Tibial nerve (tissue), 3 donors: ENCODE measurements around the gene PPP2R2D.
"Not testable (repeated sequence)": the region's sequence is repeated elsewhere in the genome, so short reads cannot be mapped to it uniquely, and the experiment has no call there.

Experiments
- POLR2A ChIP-seq, 2 donors: fragments of 450-650 bp; IDR thresholded peaks; one replicate each; pipeline ENCODE4 v1.6.1; 2017; ENCODE audit warnings: antibody characterized with exemption in 2 of 2, mild to moderate bottlenecking in 2 of 2, moderate library complexity in 2 of 2
- TF ChIP-seq, protein P1 (sequence below), 5 experiments: fragments of 200-600 bp in 3 of 5; fragments of 450-650 bp in 2 of 5; sonication (generic) in 3 of 5; IDR thresholded peaks; one replicate each; pipeline ENCODE4 v1.5.1; 2016 to 2019; ENCODE audit warnings: antibody characterized with exemption in 5 of 5, mild to moderate bottlenecking in 3 of 5, moderate library complexity in 2 of 5

DNA sequence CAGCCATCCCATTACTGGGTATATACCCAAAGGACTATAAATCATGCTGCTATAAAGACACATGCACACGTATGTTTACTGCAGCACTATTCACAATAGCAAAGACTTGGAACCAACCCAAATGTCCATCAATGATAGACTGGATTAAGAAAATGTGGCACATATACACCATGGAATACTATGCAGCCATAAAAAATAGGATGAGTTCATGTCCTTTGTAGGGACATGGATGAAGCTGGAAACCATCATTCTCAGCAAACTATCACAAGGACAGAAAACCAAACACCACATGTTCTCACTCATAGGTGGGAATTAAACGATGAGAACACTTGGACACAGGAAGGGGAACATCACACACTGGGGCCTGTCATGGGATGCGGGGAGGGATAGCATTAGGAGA, 87.0 kb downstream of the PPP2R2D start:
- TF ChIP-seq, protein P1, sequence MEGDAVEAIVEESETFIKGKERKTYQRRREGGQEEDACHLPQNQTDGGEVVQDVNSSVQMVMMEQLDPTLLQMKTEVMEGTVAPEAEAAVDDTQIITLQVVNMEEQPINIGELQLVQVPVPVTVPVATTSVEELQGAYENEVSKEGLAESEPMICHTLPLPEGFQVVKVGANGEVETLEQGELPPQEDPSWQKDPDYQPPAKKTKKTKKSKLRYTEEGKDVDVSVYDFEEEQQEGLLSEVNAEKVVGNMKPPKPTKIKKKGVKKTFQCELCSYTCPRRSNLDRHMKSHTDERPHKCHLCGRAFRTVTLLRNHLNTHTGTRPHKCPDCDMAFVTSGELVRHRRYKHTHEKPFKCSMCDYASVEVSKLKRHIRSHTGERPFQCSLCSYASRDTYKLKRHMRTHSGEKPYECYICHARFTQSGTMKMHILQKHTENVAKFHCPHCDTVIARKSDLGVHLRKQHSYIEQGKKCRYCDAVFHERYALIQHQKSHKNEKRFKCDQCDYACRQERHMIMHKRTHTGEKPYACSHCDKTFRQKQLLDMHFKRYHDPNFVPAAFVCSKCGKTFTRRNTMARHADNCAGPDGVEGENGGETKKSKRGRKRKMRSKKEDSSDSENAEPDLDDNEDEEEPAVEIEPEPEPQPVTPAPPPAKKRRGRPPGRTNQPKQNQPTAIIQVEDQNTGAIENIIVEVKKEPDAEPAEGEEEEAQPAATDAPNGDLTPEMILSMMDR (IDR thresholded peaks at IDR 0.05): not testable (repeated sequence)
- TF ChIP-seq POLR2A (IDR thresholded peaks at IDR 0.05): not testable (repeated sequence)
